D721Med (cell line): ENCODE data around the gene SMIM33.
"Not testable (repeated sequence)": the region's sequence is repeated elsewhere in the genome, so short reads cannot be mapped to it uniquely, and the experiment has no call there.

Experiments used
- DNase-seq: peaks from one replicate; pipeline ENCODE4 v3.0.0; 2011; ENCODE audit warnings: low spot score; ENCODE audit not compliant: insufficient read length
- FAIRE-seq: peaks from 2 replicates; lab custom pipeline; 2011; peaks lifted over from hg19 to GRCh38; lab: Jason Lieb, UNC
- CTCF ChIP-seq: IDR thresholded peaks from 2 replicates; pipeline ENCODE4 v1.5.1; 2012; ENCODE audit warnings: mild to moderate bottlenecking, control low read depth; ENCODE audit not compliant: insufficient read depth; ENCODE audit errors: missing control alignments

Gene SMIM33

GRCh38 chr5:139494256-139494655, 23.5 kb downstream of the SMIM33 start:
- no peak for TF ChIP-seq CTCF
- no peak for FAIRE-seq
- no peak for DNase-seq

GRCh38 chr5:139494832-139495231, 24.0 kb downstream of the SMIM33 start:
- DNase-seq (no peak), FAIRE-seq (no peak)
- TF ChIP-seq CTCF = no peak

GRCh38 chr5:139495638-139496435, 25.0 kb downstream of the SMIM33 start:
- no peak for TF ChIP-seq CTCF
- DNase-seq = no peak
- no peak for FAIRE-seq

- no peak for FAIRE-seq
- DNase-seq = no peak
- TF ChIP-seq CTCF = no peak
Observed at GRCh38 chr5:139501381-139501780, 30.6 kb downstream of the SMIM33 start.

GRCh38 chr5:139503036-139503817, 32.4 kb downstream of the SMIM33 start:
- FAIRE-seq, DNase-seq: not testable (repeated sequence)

- not testable (repeated sequence) for FAIRE-seq, DNase-seq
Observed at GRCh38 chr5:139503879-139504278, 33.1 kb downstream of the SMIM33 start.

GRCh38 chr5:139504722-139505121, 33.9 kb downstream of the SMIM33 start:
- not testable (repeated sequence) for DNase-seq, FAIRE-seq

GRCh38 chr5:139512786-139513390, 42.1 kb downstream of the SMIM33 start:
- DNase-seq (no peak), FAIRE-seq (no peak)
- TF ChIP-seq CTCF = no peak
